H9 (cell line): Measurements from ENCODE around the gene LRRC28. TPM values are rescaled to one million over a fixed set of nuclear protein-coding genes. Genes with fewer than 3 reads are reported as not detected.

Source experiments
- DNase-seq: peaks from one replicate; pipeline ENCODE4 v3.0.0-alpha.2; 2017
- H2AFZ ChIP-seq: one replicate; pipeline ENCODE4 v1.6.1; 2013; ENCODE audit warnings: mild to moderate bottlenecking, low read length, control low read depth, moderate library complexity
- H2AK5ac ChIP-seq: 2 replicates; pipeline ENCODE4 v1.6.1; 2013; ENCODE audit warnings: low read length, control low read depth, mixed read lengths; ENCODE audit not compliant: insufficient read length
- H2BK120ac ChIP-seq: one replicate; pipeline ENCODE4 v1.6.1; 2013; ENCODE audit warnings: low read depth, mild to moderate bottlenecking, low read length, control low read depth, inconsistent platforms; ENCODE audit not compliant: poor library complexity, severe bottlenecking
- H2BK12ac ChIP-seq: 2 replicates; pipeline ENCODE4 v1.6.1; 2013; ENCODE audit warnings: low read length, control low read depth, mixed read lengths, low read depth; ENCODE audit not compliant: insufficient read length
- H2BK15ac ChIP-seq: 2 replicates; pipeline ENCODE4 v1.6.1; 2013; ENCODE audit warnings: low read depth, low read length, control low read depth
- H2BK20ac ChIP-seq: one replicate; pipeline ENCODE4 v1.6.1; 2013; ENCODE audit warnings: low read depth, mild to moderate bottlenecking, low read length, control low read depth, inconsistent platforms; ENCODE audit not compliant: poor library complexity, severe bottlenecking
- H2BK5ac ChIP-seq: 2 replicates; pipeline ENCODE4 v1.6.1; 2013; ENCODE audit warnings: low read length, control low read depth, mixed read lengths; ENCODE audit not compliant: insufficient read length
- H3K14ac ChIP-seq: 2 replicates; pipeline ENCODE4 v1.6.1; 2013; ENCODE audit warnings: low read length, control low read depth; ENCODE audit not compliant: insufficient read depth
- H3K18ac ChIP-seq: 2 replicates; pipeline ENCODE4 v1.6.1; 2013; ENCODE audit warnings: low read depth, mild to moderate bottlenecking, mixed read lengths, low read length, control low read depth; ENCODE audit not compliant: insufficient read length
- H3K23ac ChIP-seq: 2 replicates; pipeline ENCODE4 v1.6.1; 2013; ENCODE audit warnings: low read length, control low read depth, mixed read lengths, low read depth; ENCODE audit not compliant: insufficient read length
- H3K23me2 ChIP-seq: 2 replicates; pipeline ENCODE4 v1.6.1; 2013; ENCODE audit warnings: low read depth, mild to moderate bottlenecking, mixed read lengths, low read length, control low read depth; ENCODE audit not compliant: insufficient read length, poor library complexity, severe bottlenecking
- H3K27ac ChIP-seq: 2 replicates; pipeline ENCODE4 v1.5.1; 2013; ENCODE audit warnings: low read length, control low read depth, mixed read lengths, low read depth; ENCODE audit not compliant: insufficient read length
- H3K27me3 ChIP-seq: 2 replicates; pipeline ENCODE4 v1.6.1; 2013; ENCODE audit warnings: low read length, control low read depth, inconsistent platforms; ENCODE audit not compliant: insufficient read depth
- H3K4ac ChIP-seq: 2 replicates; pipeline ENCODE4 v1.6.1; 2013; ENCODE audit warnings: low read depth, mild to moderate bottlenecking, control low read depth, inconsistent platforms, low read length, moderate library complexity
- H3K4me1 ChIP-seq: 2 replicates; pipeline ENCODE4 v1.6.1; 2013; ENCODE audit warnings: low read length, control low read depth, inconsistent platforms; ENCODE audit not compliant: insufficient read depth
- H3K4me2 ChIP-seq: 2 replicates; pipeline ENCODE4 v1.6.1; 2013; ENCODE audit warnings: low read length, control low read depth, mixed read lengths; ENCODE audit not compliant: insufficient read length, insufficient read depth
- H3K56ac ChIP-seq: 2 replicates; pipeline ENCODE4 v1.6.1; 2013; ENCODE audit warnings: low read depth, mild to moderate bottlenecking, mixed read lengths, low read length, control low read depth; ENCODE audit not compliant: insufficient read length
- H3K79me1 ChIP-seq: 2 replicates; pipeline ENCODE4 v1.6.1; 2013; ENCODE audit warnings: low read depth, mild to moderate bottlenecking, moderate library complexity, low read length, control low read depth, inconsistent platforms; ENCODE audit not compliant: insufficient read depth, poor library complexity, severe bottlenecking
- H3K79me2 ChIP-seq: 2 replicates; pipeline ENCODE4 v1.6.1; 2013; ENCODE audit warnings: low read length, control low read depth, inconsistent platforms; ENCODE audit not compliant: insufficient read depth
- H3K9ac ChIP-seq: 2 replicates; pipeline ENCODE4 v1.6.1; 2013; ENCODE audit warnings: low read length, control low read depth, mixed read lengths; ENCODE audit not compliant: insufficient read length; ENCODE audit errors: extremely low read depth
- H3K9me3 ChIP-seq: one replicate; pipeline ENCODE4 v1.6.1; 2013; ENCODE audit warnings: low read depth, low read length, inconsistent platforms; ENCODE audit not compliant: control insufficient read depth
- H3T11ph ChIP-seq: one replicate; pipeline ENCODE4 v1.6.1; 2013; ENCODE audit warnings: mild to moderate bottlenecking, low read length, control low read depth, inconsistent platforms
- H4K20me1 ChIP-seq: one replicate; pipeline ENCODE4 v1.6.1; 2013; ENCODE audit not compliant: control insufficient read depth, insufficient read length, insufficient read depth
- H4K5ac ChIP-seq: 2 replicates; pipeline ENCODE4 v1.6.1; 2013; ENCODE audit warnings: low read depth, mild to moderate bottlenecking, mixed read lengths, low read length, control low read depth; ENCODE audit not compliant: insufficient read length
- H4K8ac ChIP-seq: replicated peaks from 2 replicates; pipeline ENCODE4 v1.6.1; 2013; ENCODE audit warnings: low read length, control low read depth, mixed read lengths, low read depth; ENCODE audit not compliant: insufficient read length
- H4K91ac ChIP-seq: 2 replicates; pipeline ENCODE4 v1.6.1; 2013; ENCODE audit warnings: low read depth, mild to moderate bottlenecking, moderate library complexity, mixed read lengths, low read length, control low read depth; ENCODE audit not compliant: insufficient read length
- H3K27ac Mint-ChIP-seq, 3 experiments: 2 replicates in 2 of 3; 3 replicates in 1 of 3; pipeline ENCODE4 v1.8.0; 2020 to 2021; ENCODE audit warnings: mixed read lengths in 3 of 3, mild to moderate bottlenecking in 1 of 3, moderate library complexity in 1 of 3
- H3K27me3 Mint-ChIP-seq: 2 replicates; pipeline ENCODE4 v1.8.0; 2021; ENCODE audit warnings: low read depth, mild to moderate bottlenecking, moderate library complexity, mixed read lengths
- H3K36me3 Mint-ChIP-seq, 3 experiments: 2 replicates in 2 of 3; 3 replicates in 1 of 3; pipeline ENCODE4 v1.8.0; 2020 to 2021; ENCODE audit warnings: low read depth in 3 of 3, mixed read lengths in 3 of 3; ENCODE audit not compliant: insufficient read depth in 1 of 3
- H3K4me1 Mint-ChIP-seq, 2 experiments: 2 replicates each; pipeline ENCODE4 v1.8.0; 2020; ENCODE audit warnings: mixed read lengths in 2 of 2
- H3K4me3 Mint-ChIP-seq, 2 experiments: 2 replicates in 1 of 2; 3 replicates in 1 of 2; pipeline ENCODE4 v1.8.0; 2020 to 2021; ENCODE audit warnings: mild to moderate bottlenecking in 2 of 2, mixed read lengths in 2 of 2, moderate library complexity in 1 of 2
- H3K9me3 Mint-ChIP-seq, 2 experiments: 2 replicates in 1 of 2; 3 replicates in 1 of 2; pipeline ENCODE4 v1.8.0; 2020; ENCODE audit warnings: mild to moderate bottlenecking in 2 of 2, mixed read lengths in 2 of 2, moderate library complexity in 1 of 2
- CTCF ChIP-seq: fragments of 200-600 bp; sonication (generic); conservative IDR thresholded peaks from 3 replicates; pipeline ENCODE4 v1.8.0; 2021; ENCODE audit warnings: antibody characterized with exemption, mild to moderate bottlenecking
- WGBS: extraction: QIAGEN DNeasy Blood & Tissue Kit; methylation state at CpG from one replicate; pipeline ENCODE4 v1.1.7; 2013; ENCODE audit warnings: missing lambda C conversion rate, low lambda C conversion rate, mixed read lengths; ENCODE audit not compliant: insufficient read length; ENCODE audit errors: extremely low coverage; 5-methylcytosine and 5-hydroxymethylcytosine counted together
- total RNA-seq: library from RNA; stranded (reverse); gene quantifications from 2 replicates; pipeline ENCODE4 v1.2.1, GENCODE V29; 2021

Gene LRRC28
- total RNA-seq, 1 experiment from 2014 or later = 17.6 TPM

- Histone ChIP-seq H4K5ac (no peak overlapping the region), H3K4ac (no peak overlapping the region), H2BK15ac (no peak overlapping the region), H3K27ac (no peak overlapping the region), H3K23ac (no peak overlapping the region), H3K9me3 (no peaks in the 10 kb centered on the region), H3T11ph (no peak overlapping the region), H3K56ac (no peak overlapping the region), H3K27me3 (no peaks in the 10 kb centered on the region), H3K4me1 (no peaks in the 10 kb centered on the region), H2BK20ac (no peak overlapping the region), H3K79me1 (no peaks in the 10 kb centered on the region), H4K20me1 (no peaks in the 10 kb centered on the region), H2AK5ac (no peak overlapping the region), H3K4me2 (no peak overlapping the region), H2BK12ac (no peak overlapping the region), H4K91ac (no peak overlapping the region), H3K18ac (no peak overlapping the region), H3K9ac (no peak overlapping the region), H2BK120ac (no peak overlapping the region), H3K23me2 (no peaks in the 10 kb centered on the region), H2BK5ac (no peak overlapping the region), H3K14ac (no peak overlapping the region; the same call in 1 of the 2 replicates), H2AFZ (no peak overlapping the region), H3K79me2 (no peaks in the 10 kb centered on the region), H4K8ac (no peak overlapping the region)
- H3K4me3 Mint-ChIP-seq = no peak overlapping the region
- TF ChIP-seq CTCF = no peak
- peak; percentile 18 for DNase-seq
- H3K4me1 Mint-ChIP-seq = no peaks in the 10 kb centered on the region
- no CpG with 5 or more reads among the region's 25 CpGs for WGBS
- no peaks in the 10 kb centered on the region; the same call in 1 of the 2 replicates for H3K27me3 Mint-ChIP-seq
- H3K36me3 Mint-ChIP-seq = no peaks in the 10 kb centered on the region
- no peak overlapping the region for H3K27ac Mint-ChIP-seq
- H3K9me3 Mint-ChIP-seq = peaks cover 2 to 7% of the 10 kb centered on the region in 2 experiments; a peak in 3 of 5 replicates
Measured at GRCh38 chr15:99414755-99415731, 163.8 kb downstream of the LRRC28 start.
